Myocyte (in vitro differentiated cells): ENCODE measurements around the gene FOXJ3. TPM values are rescaled to one million over a fixed set of nuclear protein-coding genes. Genes with fewer than 3 reads are reported as not detected.
A peak's percentile ranks its signal among the peaks of the same experiment; 100 is the strongest.

ENCODE experiments used
- DNase-seq: peaks from one replicate; pipeline ENCODE4 v3.0.0-alpha.2; 2012; ENCODE audit warnings: low read depth
- total RNA-seq: library from RNA; depleted of rRNA; stranded (reverse); fragments of >200 nt; gene quantifications from 2 replicates; pipeline ENCODE4 v1.2.3, GENCODE V29; 2014

The FOXJ3 gene
- total RNA-seq, 1 donor from 2014 or later = 45.1 TPM

GRCh38 chr1:42191319-42191718 is 143.7 kb downstream of the FOXJ3 start:
- no peak for DNase-seq

GRCh38 chr1:42189931-42190853 is 144.8 kb downstream of the FOXJ3 start:
- DNase-seq = peak; percentile 44

GRCh38 chr1:42186152-42186551 is 148.9 kb downstream of the FOXJ3 start:
- peak; percentile 84 for DNase-seq

- no peak for DNase-seq
Measured at GRCh38 chr1:42184616-42185015, 150.4 kb downstream of the FOXJ3 start.

GRCh38 chr1:42183957-42184268 is 151.1 kb downstream of the FOXJ3 start:
- no peak for DNase-seq

GRCh38 chr1:42183210-42183956 is 151.7 kb downstream of the FOXJ3 start:
- DNase-seq = no peak

- no peak for DNase-seq
Measured at GRCh38 chr1:42181687-42182086, 153.3 kb downstream of the FOXJ3 start.

- no peak for DNase-seq
Measured at GRCh38 chr1:42179900-42180329, 155.1 kb downstream of the FOXJ3 start.

- no peak for DNase-seq
Measured at GRCh38 chr1:42179275-42179674, 155.8 kb downstream of the FOXJ3 start.

GRCh38 chr1:42178249-42178648 is 156.8 kb downstream of the FOXJ3 start:
- DNase-seq = no peak

GRCh38 chr1:42177541-42177981 is 157.5 kb downstream of the FOXJ3 start:
- DNase-seq = peak; percentile 42

- no peak for DNase-seq
Measured at GRCh38 chr1:42176902-42177519, 158.0 kb downstream of the FOXJ3 start.

GRCh38 chr1:42175314-42176054 is 159.6 kb downstream of the FOXJ3 start:
- no peak for DNase-seq

GRCh38 chr1:42173961-42174735 is 160.9 kb downstream of the FOXJ3 start:
- no peak for DNase-seq

- peak; percentile 54 for DNase-seq
Measured at GRCh38 chr1:42173155-42173933, 161.7 kb downstream of the FOXJ3 start.

GRCh38 chr1:42172381-42173133 is 162.5 kb downstream of the FOXJ3 start:
- no peak for DNase-seq

GRCh38 chr1:42171679-42172266 is 163.3 kb downstream of the FOXJ3 start:
- DNase-seq = no peak
